ENCODE measurements around the gene RGPD5.
"Not testable (repeated sequence)": the region's sequence is repeated elsewhere in the genome, so short reads cannot be mapped to it uniquely, and the experiment has no call there.

RGPD5 gene

DNA sequence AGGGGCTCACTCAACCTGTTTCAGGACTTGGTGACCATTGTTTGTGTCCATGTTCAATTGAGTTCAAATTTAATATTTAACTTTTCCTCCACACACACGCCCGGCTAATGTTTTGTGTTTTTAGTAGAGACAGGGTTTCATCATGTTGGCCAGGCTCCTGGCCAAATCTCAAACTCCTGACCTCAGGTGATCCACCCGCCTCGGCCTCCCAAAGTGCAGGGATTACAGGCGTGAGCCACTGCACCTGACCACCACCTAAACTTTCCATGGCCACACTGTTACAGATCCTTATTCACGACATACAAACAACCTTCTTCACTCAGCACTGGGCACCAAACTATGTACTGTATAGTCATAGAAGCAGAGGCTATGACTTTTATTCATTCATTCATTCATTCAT, 100.0 kb downstream of the RGPD5 start:
- not testable (repeated sequence) for DNase-seq

DNA sequence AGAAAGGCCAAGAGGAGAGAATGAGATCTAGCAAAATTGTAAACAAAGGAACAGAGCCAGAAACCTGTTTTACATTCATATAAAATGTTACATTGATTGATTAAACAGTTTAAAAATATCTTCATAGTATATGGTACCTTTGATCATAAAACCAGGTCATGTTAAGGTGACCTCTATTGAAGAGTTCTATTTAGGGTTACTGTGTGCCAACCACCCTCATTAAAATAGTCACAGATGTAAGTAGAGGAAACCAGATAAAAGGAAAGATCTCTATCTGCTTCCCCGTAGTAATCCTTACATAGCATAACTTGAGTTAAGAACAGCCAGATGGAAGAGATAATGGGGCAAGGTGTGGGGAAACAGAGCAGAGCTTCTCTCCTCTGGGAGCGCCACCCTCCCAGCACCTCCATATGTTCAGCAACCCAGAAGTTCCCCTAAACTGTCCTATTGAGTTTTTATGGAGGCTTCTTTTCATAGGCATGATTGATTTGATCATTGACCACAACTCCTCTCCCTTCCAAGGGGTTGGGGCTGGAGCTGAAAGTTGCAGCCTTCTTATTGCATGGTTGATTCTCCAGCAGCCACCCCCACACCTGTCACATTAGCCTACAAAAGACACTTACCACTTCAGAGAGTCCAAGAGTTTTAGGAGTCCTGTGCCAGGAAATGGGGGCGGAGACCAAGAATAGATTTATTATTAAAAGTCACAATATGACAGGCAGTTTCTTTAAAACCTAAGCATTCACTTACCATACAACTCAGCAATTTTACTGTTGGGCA, 101.2 kb downstream of the RGPD5 start:
- not testable (repeated sequence) for DNase-seq

DNA sequence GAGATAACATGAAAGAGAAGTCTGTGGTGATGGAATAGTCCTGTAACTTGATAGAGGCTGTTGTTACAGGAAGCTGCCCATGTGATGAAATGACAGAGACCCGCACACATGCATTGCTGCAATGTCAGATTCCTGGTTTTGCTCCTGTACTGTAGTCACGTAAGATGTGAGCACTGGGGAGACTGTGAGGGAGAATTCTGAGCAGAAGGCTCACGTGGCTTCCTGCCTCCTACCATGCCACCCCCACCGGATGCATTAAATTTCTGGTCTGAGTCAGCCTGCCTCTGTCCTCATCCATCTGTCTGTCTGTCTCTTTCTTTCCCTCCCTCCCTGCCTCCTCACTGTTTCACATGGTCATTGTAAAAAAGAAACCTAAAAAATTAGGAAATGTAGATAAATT, 102.1 kb downstream of the RGPD5 start:
- DNase-seq, result not testable (repeated sequence)

DNA sequence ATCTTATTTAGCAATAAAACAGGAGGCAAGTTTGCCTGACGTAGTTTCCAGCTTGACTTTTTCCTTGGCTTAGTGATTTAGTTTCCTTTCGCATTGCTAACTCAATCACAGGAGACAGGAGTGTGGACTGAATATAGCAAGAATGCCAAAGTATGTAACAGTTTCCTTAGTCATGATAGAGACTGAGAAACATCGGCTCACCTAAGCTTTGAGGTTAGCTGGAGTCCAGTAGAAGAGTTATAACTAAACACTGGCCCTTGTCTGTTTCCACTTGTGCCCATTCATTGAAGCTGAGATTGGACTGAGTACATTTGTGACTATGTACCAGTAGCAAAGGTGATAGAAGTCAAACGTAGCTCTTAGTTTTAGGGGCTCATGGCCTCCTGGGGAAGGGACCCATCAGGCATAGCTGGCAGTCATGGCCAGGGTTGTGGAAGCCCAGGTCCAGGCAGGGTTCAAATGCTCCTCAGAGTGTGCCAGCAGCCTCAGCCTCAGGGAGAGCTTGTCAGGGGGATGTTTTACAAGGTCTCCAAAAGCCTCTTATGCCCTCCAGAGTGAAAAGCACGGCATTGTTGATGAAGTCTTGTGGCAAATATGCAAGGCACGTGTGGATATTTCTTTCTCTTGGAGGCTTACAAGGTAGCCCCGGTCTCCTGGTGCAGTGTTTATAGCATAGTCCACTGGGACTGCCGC, 103.8 kb downstream of the RGPD5 start:
- DNase-seq, result not testable (repeated sequence)

DNA sequence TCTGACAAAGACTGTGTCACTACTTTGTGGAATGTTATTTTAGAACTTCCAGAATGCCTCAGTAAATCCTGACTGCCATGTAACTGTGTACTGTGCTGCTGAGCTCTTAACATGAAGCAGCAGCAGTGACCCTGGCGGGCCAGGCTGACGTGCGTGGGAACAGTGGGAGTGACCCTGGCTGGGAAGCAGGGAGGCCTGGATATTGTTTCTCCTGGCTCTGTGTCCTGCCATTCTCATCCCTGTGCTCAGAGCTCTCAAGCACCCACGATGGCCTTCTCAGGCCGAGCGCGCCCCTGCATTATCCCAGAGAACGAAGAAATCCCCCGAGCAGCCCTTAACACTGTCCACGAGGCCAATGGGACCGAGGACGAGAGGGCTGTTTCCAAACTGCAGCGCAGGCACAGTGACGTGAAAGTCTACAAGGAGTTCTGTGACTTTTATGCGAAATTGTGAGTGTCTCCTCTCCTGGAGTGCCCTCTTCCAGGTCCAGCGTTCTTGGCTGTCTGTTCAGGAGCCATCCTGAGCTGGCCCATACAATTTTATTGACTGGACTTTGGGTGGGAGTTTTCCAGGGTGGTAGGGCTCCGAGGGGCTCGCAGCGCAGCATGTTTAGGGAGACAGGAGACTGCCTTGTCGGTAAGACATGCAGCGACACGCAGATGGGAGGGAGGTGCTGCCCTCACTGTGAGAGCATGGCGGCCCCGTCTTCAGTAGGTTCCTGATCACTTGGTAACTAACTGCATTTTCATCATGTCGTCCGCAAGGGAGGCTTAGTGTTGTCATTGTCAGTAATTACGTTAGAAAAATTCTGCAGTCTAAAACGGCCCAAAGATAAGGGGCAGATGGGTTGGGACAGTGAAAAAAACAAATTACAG, 104.6 kb downstream of the RGPD5 start, which contains the start of gene LIMS3:
LIMS3 (plus strand) TSS at position 227 of the 875 bp plus-strand sequence; CDS start at position 268, 41 bp downstream.
- not testable (repeated sequence) for DNase-seq

DNA sequence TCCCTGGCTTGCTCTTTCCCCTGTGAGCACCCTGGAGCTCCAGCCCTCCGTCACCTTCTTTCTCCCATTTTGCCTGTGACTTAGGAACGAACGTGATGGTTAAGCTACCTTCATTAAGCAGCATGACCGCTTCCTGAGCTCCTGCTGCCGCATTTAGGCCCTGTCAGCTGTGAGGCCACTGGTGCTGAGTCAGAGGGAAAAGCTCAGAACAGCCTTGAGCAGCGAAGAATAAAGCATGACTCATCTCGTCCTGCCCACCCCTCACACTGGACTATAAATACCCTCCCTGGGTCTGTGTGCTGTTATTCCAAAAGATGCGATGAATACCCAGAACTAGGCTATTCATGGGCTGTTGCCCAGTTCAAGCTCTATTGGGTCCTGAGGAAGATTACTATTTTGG, 111.7 kb downstream of the RGPD5 start:
- not testable (repeated sequence) for DNase-seq
